Measurements from ENCODE around the gene THBS4. TPM values are rescaled to one million over a fixed set of nuclear protein-coding genes. Genes with fewer than 3 reads are reported as not detected.

The THBS4 gene
- total RNA-seq, 1 experiment from 2014 or later = 6.6 TPM

DNA sequence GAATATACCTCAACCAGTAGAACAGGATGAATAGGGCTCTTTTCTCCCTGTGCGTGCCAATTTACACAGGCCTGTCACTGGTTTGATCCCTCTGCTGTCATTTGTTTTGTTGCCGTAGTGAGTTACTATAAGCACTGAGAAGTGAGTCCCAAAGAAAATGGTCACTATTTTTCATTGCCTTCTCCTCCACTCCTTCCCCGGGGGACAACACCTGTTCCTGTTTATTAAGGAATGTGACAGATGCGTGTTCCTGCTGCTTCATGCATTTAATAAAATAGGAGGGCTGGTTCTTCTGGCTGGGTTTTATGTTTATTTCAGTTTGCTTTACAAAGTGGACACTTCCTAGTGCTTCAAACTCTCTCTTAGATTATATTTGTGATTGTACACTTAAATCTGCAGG, 6.4 kb downstream of the THBS4 start:
- Histone ChIP-seq H3K9me3 (ENCODE audit: insufficient read depth, low read depth) (no peaks in the 10 kb centered on the region), H3K4me1 (replicated peaks; ENCODE audit: insufficient read depth) (no peaks in the 10 kb centered on the region), H3K36me3 (ENCODE audit: low read depth) (no peaks in the 10 kb centered on the region), H3K79me2 (ENCODE audit: low read depth) (no peaks in the 10 kb centered on the region), H3F3A (ENCODE audit: insufficient read depth, low read depth) (no peaks in the 10 kb centered on the region), H4K20me1 (ENCODE audit: insufficient read depth) (no peaks in the 10 kb centered on the region), H3K9me2 (ENCODE audit: insufficient read depth) (no peaks in the 10 kb centered on the region; the same call in none of the 2 replicates), H3K4me3 (no peak overlapping the region), H2AFZ (no peak overlapping the region), H3K4me2 (no peak overlapping the region), H3K27me3 (ENCODE audit: insufficient read depth, low read depth) (no peaks in the 10 kb centered on the region), H3K27ac (no peak overlapping the region)
- intact Hi-C loops (cut with micrococcal nuclease; ENCODE audit: unreplicated experiment) = no loop called here
- BruUV-seq (replicated peaks) = no TSS peak
- TF ChIP-seq, protein P1, sequence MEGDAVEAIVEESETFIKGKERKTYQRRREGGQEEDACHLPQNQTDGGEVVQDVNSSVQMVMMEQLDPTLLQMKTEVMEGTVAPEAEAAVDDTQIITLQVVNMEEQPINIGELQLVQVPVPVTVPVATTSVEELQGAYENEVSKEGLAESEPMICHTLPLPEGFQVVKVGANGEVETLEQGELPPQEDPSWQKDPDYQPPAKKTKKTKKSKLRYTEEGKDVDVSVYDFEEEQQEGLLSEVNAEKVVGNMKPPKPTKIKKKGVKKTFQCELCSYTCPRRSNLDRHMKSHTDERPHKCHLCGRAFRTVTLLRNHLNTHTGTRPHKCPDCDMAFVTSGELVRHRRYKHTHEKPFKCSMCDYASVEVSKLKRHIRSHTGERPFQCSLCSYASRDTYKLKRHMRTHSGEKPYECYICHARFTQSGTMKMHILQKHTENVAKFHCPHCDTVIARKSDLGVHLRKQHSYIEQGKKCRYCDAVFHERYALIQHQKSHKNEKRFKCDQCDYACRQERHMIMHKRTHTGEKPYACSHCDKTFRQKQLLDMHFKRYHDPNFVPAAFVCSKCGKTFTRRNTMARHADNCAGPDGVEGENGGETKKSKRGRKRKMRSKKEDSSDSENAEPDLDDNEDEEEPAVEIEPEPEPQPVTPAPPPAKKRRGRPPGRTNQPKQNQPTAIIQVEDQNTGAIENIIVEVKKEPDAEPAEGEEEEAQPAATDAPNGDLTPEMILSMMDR (conservative IDR thresholded peaks at IDR 0.05) = no peak
- no peak for TF ChIP-seq EZH2 (IDR thresholded peaks at IDR 0.05; ENCODE audit: low read depth)
- ChIA-PET POLR2A (ENCODE audit: unreplicated experiment) (no interaction called here), CTCF (no interaction called here)
- DNase-seq = no peak

DNA sequence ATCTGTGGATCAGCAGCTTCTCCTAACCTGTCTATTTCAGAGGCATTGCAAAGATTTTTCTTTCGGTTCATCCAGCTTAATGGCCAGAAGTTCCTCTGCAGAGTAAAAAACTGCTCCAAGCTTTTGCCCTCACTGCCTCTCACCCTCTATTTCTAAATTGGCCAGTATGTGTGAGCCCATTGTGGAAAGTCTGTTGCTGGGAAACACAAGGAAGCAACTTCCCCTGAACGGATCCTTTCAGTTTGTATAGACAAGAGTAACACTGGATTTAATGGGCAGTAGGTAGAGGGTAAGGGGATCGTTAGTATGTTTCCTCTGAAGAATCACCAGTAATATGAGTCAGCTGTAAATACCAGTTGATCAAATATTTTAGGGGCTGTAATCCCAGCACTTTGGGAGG, 7.2 kb downstream of the THBS4 start:
- no TSS peak for BruUV-seq (replicated peaks)
- Histone ChIP-seq H3F3A (ENCODE audit: insufficient read depth, low read depth) (no peaks in the 10 kb centered on the region), H3K36me3 (ENCODE audit: low read depth) (no peaks in the 10 kb centered on the region), H4K20me1 (ENCODE audit: insufficient read depth) (no peaks in the 10 kb centered on the region), H3K27ac (no peak overlapping the region), H3K4me2 (no peak overlapping the region), H3K4me1 (replicated peaks; ENCODE audit: insufficient read depth) (no peaks in the 10 kb centered on the region), H2AFZ (no peak overlapping the region), H3K27me3 (ENCODE audit: insufficient read depth, low read depth) (no peaks in the 10 kb centered on the region), H3K4me3 (no peak overlapping the region), H3K79me2 (ENCODE audit: low read depth) (no peaks in the 10 kb centered on the region), H3K9me2 (ENCODE audit: insufficient read depth) (no peaks in the 10 kb centered on the region; the same call in none of the 2 replicates), H3K9me3 (ENCODE audit: insufficient read depth, low read depth) (no peaks in the 10 kb centered on the region)
- POLR2A ChIA-PET (ENCODE audit: unreplicated experiment) = no interaction called here
- DNase-seq = no peak
- TF ChIP-seq EZH2 (IDR thresholded peaks at IDR 0.05; ENCODE audit: low read depth) = no peak
- TF ChIP-seq, protein P1 (conservative IDR thresholded peaks at IDR 0.05) = no peak
- CTCF ChIA-PET = no interaction called here
- intact Hi-C loops (cut with micrococcal nuclease; ENCODE audit: unreplicated experiment) = no loop called here

DNA sequence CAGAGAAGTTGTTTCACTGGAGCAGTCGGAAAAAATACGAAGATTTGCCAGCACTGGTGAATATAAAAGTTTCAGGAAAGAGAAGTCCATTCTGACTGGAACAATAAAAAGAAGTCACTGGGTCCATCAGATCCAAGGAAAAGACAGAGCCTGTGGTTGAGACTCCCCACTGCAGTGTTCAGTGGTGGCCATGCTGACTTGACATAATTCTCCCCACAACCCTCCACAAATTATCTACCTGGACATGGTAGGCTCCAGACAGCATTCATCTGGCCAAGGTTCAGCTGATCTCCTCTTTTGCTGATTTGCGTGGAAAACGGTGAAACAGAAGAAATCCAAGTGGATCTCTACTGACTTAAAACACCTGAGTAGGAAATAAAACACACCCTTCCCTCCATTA, 8.0 kb downstream of the THBS4 start:
- no peaks in the 10 kb centered on the region for H4K20me1 ChIP-seq (ENCODE audit: insufficient read depth)
- BruUV-seq (replicated peaks) = no TSS peak
- no peaks in the 10 kb centered on the region for H3K27me3 ChIP-seq (ENCODE audit: insufficient read depth, low read depth)
- H3K36me3 ChIP-seq (ENCODE audit: low read depth) = no peaks in the 10 kb centered on the region
- no peaks in the 10 kb centered on the region for H3K9me3 ChIP-seq (ENCODE audit: insufficient read depth, low read depth)
- no peak overlapping the region for H3K4me3 ChIP-seq
- DNase-seq = no peak
- no peak for TF ChIP-seq EZH2 (IDR thresholded peaks at IDR 0.05; ENCODE audit: low read depth)
- TF ChIP-seq, protein P1 (conservative IDR thresholded peaks at IDR 0.05) = no peak
- H3K9me2 ChIP-seq (ENCODE audit: insufficient read depth) = no peaks in the 10 kb centered on the region; the same call in 1 of the 2 replicates
- intact Hi-C loops (cut with micrococcal nuclease; ENCODE audit: unreplicated experiment) = no loop called here
- H3K4me1 ChIP-seq (replicated peaks; ENCODE audit: insufficient read depth) = no peaks in the 10 kb centered on the region
- no peak overlapping the region for H3K27ac ChIP-seq
- H2AFZ ChIP-seq = no peak overlapping the region
- H3K4me2 ChIP-seq = no peak overlapping the region
- ChIA-PET CTCF (no interaction called here), POLR2A (ENCODE audit: unreplicated experiment) (no interaction called here)
- no peaks in the 10 kb centered on the region for H3F3A ChIP-seq (ENCODE audit: insufficient read depth, low read depth)
- H3K79me2 ChIP-seq (ENCODE audit: low read depth) = no peaks in the 10 kb centered on the region
